ENCODE data around the gene UNC13C.
"Not testable (repeated sequence)": the region's sequence is repeated elsewhere in the genome, so short reads cannot be mapped to it uniquely, and the experiment has no call there.

The UNC13C gene

DNA sequence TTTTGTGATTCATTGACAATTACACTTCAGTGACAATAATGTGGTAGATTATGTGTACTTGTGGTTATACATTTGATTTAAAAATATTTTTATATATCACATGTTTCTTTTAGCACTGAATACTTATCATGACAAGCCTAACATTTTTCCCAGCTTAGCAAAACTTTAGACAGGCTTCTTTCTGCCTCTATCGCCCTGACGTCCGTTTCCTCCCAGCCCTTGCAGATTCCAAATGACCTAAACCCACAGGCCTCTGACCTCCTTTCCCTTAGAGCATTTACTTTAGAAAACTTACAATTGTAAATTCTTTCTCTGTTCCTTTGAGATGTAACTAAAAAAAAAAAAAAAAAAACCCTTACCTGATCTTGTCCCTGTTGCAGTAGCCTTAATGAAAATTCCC, 326.1 kb downstream of the UNC13C start:
- DNase-seq (ENCODE audit: low read depth in 2 of 2) = no peak

DNA sequence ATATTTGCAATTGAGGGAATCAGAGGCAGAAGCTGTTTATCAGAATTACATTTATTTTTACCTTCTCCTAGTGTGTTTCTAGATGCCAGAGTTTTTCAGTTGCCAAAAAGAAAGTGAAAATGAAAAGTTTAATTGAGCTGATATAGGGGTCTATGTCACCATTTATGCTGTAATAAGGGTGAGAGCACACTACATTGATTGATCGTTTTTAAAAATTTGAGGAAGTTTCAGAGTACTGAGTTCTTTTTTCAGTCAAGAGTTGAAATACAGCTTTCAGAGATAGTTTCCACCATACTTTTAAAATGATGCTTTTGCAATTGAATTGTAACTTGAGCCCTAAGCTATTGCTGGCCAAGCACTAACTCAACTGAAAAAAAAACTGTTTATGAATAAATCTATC, 326.9 kb downstream of the UNC13C start:
- DNase-seq (ENCODE audit: low read depth in 2 of 2) = no peak

DNA sequence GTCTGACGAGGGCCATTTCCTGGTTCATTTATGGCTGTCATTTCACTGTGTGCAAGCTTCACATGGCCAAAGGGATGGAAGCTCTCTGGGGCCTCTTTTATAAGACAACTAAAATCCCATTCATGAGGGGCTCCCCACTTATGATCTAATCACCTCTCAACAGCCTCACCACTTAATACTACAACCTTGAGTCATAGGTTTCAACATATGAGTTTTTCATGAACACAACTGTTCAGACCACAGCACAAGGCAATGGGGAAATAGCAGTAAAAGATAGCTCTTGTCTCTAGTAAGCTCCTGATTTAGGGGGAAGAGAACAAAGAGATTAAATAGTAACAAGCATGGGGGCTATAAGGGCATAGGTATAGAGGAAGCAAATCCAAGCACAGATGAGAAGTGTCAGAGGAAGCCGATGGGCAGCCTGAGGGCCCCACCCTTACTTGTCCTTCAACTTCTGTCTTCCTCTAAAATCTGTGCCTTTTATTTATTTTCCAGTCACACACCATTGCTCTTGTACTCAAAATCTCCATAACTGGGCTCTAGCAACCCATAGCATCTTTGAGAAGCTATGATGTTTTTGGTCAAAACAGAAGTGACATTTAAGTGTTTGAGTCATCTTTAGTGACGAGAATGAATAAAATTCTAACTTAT, 329.1 kb downstream of the UNC13C start:
- no peak for DNase-seq (ENCODE audit: low read depth in 2 of 2)

DNA sequence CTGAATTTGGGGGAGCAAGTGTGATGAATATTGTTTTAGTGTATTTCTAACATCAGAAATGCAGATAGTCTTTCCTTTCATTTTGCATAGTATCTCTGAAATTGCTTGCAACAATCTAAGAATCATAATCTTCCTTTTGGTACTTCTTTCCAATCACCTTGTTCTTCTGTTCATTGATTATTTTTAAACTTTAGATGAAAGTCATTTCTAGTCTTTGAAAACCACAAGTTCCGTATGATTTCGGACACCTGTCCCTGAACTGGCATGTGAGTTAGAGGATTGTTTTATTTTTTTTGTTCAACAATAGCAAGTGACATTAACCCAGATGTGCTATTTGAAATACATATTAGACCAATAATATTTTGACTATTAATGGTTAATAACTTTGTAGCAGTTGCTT, 329.7 kb downstream of the UNC13C start:
- no peak for DNase-seq (ENCODE audit: low read depth in 2 of 2)

DNA sequence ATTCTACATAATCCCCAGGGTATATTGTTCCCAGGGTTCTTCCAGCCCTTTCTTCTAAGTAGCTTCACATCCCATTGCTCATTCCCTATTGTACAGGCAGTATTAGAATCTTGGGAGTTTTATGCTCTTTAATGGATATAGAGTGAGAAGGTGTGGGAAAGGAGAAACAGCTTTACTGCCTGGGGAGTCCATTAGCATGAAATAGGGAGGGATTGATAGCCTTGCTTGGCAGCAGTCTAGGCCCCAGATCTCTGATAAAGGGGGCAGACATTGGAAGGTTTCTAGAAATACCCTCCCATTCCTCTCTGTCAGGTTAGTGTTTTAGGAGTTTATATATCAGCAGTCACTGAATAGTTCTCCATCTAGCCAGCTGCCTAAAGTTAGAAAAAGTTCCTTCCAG, 334.3 kb downstream of the UNC13C start:
- no peak for DNase-seq (ENCODE audit: low read depth in 2 of 2)

DNA sequence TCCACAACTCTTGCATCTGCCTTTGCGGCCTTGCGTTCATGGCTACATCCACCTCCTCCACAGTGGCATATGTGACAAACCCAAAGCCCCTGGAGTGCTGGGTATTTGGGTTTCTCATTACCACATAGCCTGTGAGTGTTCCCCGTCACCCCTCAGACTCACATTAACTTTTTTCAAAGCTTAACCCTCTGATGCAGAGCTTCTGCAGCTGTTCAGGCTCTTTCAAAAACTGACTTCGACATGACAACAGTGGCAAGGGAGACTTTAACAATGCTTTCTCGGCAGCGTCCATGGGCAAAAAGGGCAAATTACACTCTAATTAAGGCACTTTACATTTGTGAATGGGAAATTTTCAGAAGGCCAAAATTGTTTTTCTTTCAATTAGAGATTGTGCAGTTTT, 343.2 kb downstream of the UNC13C start:
- no peak for DNase-seq (ENCODE audit: low read depth in 2 of 2)

DNA sequence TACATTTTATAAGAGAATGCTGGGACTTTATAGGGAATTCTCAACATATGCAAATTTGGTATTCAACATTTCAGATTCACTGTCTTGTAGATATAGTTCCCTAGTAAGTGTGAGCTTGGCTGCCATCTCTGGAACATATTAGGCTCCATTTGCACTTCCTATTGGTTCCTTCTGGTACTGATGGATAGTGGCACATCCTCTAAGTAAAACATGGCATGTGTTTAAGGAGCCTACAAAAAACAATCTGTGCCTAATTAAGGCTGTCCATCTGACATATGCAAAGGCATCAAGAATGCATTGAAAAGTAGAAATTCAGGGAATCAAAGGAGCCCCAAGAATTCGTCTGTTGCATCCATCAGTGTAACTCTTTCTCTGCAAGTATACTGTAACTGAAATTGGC, 344.1 kb downstream of the UNC13C start:
- DNase-seq (ENCODE audit: low read depth in 2 of 2) = no peak

DNA sequence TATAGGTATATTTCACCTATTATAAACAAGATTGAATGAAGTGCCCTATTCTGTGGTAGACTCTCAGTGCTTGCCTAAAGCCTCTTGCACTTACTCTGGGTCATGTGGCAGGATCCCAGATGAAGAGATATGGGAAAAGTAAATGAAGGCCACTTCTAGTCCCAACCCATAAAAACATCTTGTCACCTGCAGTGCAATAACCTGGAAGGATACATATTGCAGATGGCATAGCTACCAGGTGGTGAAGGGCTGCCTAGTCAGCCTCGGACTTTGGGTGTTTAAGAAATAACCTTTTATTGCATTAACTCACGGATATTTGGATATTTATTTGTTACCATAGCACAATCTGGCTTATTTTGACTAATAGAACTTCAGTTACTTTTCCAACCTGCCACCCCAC, 367.1 kb downstream of the UNC13C start:
- DNase-seq (ENCODE audit: low read depth in 2 of 2) = no peak

DNA sequence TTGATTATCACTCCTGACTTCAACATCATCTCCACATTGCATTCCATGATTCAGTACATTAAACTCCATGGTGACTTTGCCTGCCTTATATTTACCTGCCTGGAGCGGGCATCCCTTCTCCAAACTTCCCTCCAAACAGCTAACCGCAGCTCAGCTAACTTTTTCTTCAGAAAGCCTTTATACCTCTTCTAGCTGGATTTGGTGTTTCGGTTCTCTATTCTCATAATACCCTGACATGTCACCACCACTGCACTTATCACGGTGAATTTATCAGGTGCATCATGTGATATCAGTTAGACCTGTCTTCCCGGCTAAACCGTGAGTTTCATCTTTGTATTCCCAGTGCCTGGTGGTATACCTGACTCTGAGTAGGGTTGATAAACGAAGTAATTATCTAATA, 367.6 kb downstream of the UNC13C start:
- DNase-seq (ENCODE audit: low read depth in 2 of 2) = no peak

DNA sequence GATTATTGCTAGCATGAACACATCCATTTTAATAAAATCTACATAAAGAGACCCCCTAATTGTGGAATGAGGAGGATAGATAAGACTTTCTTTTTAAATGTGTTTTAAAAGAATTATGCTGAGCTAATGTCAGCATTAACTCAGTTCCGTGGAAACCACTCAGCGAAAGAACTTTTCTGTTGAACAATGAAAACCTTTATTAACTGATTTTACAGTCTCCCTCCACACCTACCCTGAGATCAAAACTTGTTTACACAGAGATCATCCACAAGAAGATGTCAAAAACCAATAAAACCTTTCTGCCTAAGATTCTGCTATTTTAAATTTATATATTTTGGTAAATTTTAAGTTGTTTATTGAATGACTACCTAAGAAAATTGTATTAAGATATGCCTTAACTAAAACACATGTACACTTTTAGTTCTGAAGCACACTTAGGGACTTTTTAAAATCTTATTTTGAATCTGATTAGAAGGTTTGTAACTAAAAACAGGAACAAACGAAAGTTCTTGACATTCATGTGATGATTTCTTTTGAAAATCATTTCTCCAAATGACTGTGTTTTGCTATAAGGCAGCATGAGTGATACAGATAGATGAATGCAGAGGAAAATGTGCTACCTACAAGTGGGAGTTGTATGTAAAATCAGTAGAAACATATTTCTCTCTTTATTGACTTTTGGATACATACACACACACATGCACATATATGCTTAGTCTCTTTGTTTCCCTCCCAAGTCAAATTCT, 369.0 kb downstream of the UNC13C start:
- no peak for DNase-seq (ENCODE audit: low read depth in 2 of 2)

DNA sequence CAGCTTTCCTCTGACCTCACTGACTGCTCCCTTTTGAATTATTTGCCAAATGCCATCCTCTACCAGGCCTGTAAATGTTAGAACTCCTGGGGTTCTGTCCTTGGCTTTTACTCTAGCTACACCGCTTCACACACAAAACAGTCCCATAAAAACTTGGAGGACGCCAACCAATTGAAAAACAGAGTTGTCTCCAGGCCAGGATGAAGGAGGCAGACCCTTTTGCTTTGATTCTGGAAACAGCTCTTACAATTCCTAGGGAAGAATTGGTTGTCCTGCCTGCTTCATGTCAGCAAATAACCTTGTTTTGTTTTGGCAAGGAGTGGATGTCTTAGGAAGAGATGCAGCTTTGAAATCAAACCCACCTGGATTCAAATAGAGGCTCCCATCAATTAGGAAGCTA, 375.5 kb downstream of the UNC13C start:
- no peak for DNase-seq (ENCODE audit: low read depth in 2 of 2)

DNA sequence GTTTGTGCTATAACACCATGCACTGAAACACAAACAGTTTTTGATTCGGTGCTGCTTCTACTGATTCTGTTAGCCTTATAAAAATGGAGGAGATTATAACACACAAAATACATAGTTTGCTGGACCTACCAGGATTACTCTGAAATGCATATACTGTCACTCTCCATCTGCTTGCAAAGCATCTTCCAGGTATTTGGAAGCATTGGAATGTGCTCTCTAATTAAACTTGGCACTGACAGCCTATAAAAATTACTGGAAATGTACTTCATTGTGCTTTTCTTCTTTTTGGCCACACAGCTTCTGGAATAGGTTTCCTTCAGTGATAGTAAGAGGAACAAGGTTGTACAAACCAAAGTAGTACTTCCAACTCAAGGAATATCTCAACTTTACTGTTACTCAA, 376.1 kb downstream of the UNC13C start:
- DNase-seq (ENCODE audit: low read depth in 2 of 2) = no peak

DNA sequence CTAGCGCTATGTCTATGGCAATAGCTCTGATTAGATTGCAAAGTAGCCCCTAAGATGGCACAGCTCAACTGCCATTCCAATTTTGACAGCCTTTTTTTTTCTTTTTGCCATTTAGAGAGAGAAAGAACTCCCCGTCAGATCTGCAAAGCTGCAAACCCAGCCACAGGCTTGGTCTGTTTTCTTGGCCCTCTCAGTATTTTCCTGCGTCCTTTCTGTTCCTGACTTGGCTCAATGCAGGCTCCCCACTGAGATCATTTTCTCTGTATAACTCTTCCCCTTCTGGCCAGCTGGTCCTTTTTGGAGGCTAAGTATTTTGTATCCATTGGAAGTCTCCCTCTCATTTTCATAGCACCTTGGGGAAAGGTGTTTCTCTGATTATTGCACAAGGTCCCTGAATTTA, 386.7 kb downstream of the UNC13C start:
- DNase-seq (ENCODE audit: low read depth in 2 of 2) = no peak

DNA sequence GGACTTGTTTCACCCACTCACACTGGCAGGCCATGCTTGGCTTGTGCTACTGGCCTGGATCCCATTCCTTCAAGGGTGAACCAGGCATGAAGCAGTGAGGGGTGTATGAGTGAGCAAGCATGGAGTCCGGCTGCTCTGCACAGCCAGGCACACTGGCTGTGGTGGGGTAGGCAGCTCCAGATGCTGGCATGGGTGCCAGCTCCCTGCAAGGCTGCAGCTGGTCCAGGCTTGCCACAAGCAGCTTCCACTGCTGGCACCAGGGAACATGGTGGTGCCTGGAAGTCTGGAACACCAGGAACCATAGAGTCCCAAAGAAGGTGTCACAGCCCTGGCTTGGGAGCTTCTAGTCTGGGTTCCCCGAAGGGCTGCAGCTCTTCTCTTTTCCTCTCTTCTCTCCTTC, 395.1 kb downstream of the UNC13C start:
- no peak for DNase-seq (ENCODE audit: low read depth in 2 of 2)

DNA sequence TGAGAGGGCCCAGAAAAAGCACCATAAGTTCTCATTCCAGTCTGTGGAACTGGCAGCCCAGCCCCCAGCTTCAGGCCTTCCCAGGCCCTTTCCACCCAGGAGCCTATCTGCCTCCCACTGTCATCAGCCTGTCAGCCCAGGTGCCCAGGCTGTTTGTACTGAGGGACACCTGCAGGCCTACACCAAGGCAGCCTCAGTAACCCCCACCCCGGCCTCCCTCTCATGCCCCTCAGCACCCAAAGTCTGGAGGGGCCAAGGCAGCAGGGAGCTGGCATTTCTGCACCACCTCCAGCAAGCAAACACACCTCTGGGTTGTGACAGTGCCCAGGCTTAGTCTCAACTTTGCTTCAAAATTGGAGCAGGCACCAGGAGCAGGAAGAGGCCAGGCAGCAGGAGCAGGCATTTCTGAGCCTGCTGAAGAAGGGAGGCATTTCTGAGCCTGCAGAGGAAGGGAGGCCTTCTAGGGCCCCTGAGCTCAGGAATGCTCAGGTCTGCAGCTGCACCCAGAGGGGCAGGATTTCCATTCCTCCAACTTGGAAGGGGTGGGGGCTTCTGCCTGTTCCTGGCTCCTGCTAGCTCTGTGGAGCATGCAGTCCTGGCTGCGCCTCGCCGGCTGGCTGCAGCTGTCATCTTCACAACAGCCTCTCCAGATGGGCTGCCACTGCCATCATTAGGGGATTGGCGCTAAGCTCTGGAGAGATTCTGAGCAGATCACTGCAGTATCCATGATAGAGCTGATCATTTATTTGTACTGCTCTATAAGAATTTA, 396.1 kb downstream of the UNC13C start:
- DNase-seq (ENCODE audit: low read depth in 2 of 2) = no peak

DNA sequence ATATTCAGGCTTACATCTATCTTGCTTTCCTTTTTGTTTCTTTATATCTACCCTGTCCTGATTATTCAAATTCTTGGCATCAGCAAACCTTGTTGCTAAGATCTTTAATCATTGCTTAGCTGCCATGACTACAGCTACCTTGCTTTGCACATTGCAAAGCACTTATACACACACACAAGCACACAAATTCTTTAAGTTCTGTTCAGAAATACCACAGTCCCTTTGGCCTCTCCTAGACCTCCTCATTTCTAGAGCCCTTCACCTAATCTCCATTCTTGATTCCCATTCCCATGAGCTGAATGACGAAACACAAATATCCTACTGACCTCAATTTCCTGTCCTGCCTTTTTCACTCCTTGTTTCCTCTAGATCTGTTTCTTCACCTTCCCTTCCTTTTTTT, 409.6 kb downstream of the UNC13C start:
- DNase-seq (ENCODE audit: low read depth in 2 of 2) = no peak

DNA sequence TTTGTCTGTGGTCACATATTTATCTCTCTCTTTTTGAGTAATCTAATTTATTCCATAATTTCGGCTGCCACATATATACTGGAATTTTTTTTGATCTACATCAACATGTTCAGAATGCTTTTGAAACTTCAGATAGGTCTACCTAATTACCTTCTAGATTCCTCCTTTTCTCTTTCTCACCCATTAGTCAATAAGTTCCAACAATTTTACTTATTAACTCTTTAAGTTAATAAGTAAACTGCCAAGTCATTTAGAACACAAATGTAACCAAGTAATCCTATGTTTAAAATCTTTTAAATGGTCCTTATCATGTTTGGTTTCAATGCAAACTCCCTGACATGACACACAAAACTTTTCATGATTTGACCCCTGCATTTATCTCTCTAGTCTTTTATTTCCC, 410.5 kb downstream of the UNC13C start:
- no peak for DNase-seq (ENCODE audit: low read depth in 2 of 2)

DNA sequence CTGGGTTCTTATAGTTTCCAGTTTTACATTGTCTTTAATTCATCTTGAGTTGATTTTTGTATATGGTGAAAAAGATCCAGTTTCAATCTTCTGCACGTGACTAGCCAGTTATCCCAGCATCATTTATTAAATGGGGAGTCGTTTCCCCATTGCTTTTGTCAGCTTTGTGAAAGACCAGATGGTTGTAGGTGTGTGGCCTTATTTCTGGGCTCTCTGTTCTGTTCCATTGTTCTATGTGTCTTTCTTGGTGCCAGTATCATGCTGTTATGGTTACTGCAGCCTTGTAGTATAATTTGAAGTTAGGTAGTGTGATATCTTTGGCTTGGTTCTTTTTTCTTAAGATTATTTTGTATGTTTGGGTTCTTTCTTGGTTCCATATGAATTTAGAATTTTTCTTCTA, 432.2 kb downstream of the UNC13C start:
- DNase-seq (ENCODE audit: low read depth in 2 of 2) = no peak

DNA sequence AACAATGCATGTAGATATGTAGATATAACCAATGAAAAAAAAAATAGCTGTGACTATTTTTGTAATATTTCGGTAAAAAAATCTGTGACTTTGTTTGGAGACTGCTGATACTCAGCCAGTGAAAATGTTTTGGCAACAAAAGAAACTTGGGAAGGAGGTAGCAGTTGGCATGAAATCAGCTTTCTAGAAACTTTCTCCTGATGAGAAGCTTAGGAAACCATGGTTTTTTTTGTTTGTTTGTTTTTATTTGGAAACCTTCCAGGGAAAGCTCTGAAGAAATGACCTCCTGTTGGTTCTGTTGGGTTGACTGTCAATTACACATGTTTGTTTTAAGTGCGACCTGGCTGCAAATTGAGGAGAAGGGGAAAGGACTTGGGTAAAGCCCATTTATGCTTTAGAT, 445.9 kb downstream of the UNC13C start:
- no peak for DNase-seq (ENCODE audit: low read depth in 2 of 2)

DNA sequence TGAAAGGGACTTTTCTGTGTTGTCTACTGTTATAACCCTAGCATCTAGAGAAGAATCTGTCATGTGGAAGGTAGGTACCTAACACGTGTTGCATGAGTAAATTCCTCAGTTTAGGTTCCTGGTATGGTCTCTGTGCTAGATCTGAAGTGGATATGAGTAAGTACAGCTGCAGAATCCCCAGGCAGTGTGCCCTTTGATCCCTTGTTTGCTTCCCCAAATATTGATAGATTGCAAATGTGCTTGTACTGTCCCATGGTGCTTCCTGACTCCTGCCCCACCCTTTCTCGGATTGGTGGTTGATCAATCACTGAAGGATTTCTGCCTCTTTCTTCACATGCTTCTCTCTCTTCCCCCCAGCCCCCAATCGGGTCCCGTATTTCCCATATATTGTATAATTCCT, 450.4 kb downstream of the UNC13C start:
- no peak for DNase-seq (ENCODE audit: low read depth in 2 of 2)

DNA sequence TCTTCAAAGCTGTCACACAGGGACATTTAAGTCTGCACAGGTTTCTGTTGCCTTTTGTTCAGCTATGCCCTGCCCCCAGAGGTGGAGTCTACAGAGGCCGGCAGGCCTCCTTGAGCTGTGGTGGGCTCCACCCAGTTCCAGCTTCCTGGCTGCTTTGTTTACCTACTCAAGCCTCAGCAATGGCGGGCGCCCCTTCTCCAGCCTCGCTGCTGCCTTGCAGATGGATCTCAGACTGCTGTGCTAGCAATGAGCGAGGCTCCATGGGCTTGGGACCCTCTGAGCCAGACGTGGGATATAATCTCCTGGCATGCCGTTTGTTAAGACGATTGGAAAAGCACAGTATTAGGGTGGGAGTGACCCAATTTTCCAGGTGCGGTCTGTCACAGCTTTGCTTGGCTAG, 472.0 kb downstream of the UNC13C start:
- DNase-seq (ENCODE audit: low read depth in 2 of 2) = not testable (repeated sequence)

DNA sequence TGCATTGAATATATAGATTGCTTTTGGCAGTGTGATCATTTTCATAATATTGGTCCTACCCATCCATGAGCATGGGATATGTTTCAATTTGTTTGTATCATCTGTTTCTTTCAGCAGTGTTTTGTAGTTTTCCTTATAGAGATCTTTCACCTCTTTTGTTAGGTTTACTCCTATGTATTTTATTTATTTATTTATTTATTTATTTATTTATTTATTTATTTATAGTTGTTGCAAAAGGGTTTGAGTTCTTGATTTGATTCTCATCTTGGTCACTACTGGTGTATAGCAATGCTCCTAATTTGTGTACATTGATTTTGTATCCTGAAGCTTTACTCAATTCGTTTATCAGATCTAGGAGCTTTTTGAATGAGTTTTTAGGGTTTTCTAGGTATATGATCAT, 478.2 kb downstream of the UNC13C start:
- DNase-seq (ENCODE audit: low read depth in 2 of 2) = no peak

DNA sequence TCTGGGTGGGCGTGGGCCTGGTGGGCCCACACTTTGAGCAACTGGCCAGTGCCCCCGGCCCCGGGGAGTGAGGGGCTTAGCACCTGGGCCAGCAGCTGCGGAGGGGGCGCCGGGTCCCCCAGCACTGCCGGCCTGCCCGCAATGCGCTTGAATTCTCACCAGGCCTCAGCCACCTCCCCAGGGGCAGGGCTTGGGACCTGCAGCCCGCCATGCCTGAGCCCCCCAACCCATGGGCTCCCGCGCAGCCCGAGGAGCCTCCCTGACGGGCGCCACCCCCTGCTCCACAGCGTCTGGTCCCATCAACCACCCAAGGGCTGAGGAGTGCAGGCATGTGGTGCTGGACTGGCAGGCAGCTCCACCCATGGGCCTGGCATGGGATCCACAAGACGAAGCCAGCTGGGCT, 484.3 kb downstream of the UNC13C start:
- DNase-seq (ENCODE audit: low read depth in 2 of 2) = no peak
